ENCODE results near the gene STOML1. TPM values are rescaled to one million over a fixed set of nuclear protein-coding genes. Genes with fewer than 3 reads are reported as not detected.

Gene STOML1
- total RNA-seq, 2 experiments from 2014 or later: 7.1 to 8.5 TPM

DNA sequence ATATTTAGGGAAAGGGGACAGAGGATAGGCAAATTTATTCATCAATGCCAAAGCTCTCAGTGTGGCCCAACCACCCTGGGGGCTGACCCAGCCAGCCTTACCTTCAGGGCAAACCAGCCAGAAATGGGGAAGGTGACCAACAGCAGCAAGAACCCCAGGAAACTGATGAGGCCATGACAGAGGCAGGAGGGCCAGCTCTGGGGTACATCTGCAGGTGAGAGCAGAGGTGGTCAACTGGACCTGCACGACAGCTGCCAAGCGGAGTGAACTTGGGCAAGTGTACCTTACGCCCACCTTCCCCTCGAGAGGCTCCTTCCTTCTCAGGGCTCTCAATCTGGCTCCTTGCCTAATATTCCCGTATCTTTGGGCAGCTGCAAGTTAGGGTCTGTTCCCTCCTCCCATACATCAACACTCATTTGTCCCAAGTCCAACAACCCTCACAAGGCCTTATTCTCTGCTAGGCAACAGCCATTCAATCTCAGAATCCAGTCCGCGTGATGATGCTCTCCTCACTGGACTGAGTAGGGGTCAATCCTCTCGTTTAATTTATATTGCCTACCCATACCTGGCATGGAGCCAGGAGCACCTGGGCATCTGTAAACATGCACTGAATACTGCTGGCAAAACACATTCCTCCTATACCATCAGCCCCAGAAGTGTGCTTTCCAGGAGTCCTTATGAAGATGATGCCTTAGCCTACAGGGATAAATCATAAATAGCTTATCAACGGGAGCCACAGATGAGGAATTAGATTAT lies 1.7 kb downstream of the STOML1 start:
- H3K4me1 Mint-ChIP-seq: peaks cover 43% of the 10 kb centered on the region
- H3K4me3 Mint-ChIP-seq: peak overlapping the region; percentile 76
- DNase-seq: no peak
- H3K9me3 Mint-ChIP-seq: no peaks in the 10 kb centered on the region
- POLR2A ChIA-PET: interaction anchor here (1.2 to 8.4 kb wide), 3 partner anchors 9 to 18 kb away, joined by 3 to 78 read pairs (median 7); no protein-coding TSS in a partner anchor
- H3K27ac Mint-ChIP-seq: no peak overlapping the region
- peaks cover 12% of the 10 kb centered on the region for H3K36me3 Mint-ChIP-seq (ENCODE audit: low read depth)
- H3K27me3 Mint-ChIP-seq: no peaks in the 10 kb centered on the region
- CTCF ChIA-PET: interaction anchor here (0.6 to 8.6 kb wide), 4 partner anchors 9 to 63 kb away, joined by 3 to 89 read pairs (median 3); no protein-coding TSS in a partner anchor

DNA sequence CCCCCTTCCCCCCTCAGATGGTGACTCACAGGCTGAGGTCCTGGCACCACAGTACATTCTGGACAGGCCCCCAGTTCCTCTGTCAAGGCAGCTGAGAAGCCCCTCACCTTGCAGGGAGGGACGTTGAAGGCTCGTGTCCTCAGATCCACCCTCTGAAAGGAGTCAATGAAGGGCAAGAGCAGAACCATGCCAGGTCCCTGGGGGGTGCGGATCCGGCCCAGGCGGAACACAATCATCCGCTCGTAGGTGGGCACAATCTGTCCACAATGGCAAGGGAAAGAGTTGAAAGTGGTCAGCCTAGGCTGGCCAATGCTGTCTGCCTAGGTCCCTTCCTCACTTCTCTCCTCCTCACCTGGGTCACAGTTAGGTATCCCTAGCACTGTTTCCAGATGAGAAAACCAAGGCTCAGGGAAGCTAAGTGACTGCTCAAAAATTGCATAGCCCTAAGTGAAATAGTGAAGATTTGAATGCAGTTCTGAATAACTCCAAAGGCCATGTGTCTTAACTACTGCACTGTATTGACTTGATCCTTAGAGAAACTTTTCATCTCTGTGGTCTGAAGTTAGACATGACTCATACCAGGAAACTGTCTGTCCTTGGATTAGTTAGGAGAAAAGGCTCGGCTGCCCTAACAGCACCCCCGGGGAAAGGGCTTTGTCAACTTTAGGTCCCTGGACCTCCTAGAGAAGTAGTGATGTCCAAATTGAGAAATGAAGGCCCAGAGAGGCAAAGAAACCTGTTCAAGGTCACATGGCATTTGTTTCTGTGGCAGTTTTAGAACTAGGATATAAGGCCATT lies 2.9 kb downstream of the STOML1 start:
- no peak for DNase-seq
- Mint-ChIP-seq H3K9me3 (no peaks in the 10 kb centered on the region), H3K4me3 (no peak overlapping the region), H3K27ac (no peak overlapping the region), H3K4me1 (peaks cover 42% of the 10 kb centered on the region), H3K27me3 (no peaks in the 10 kb centered on the region), H3K36me3 (ENCODE audit: low read depth) (peaks cover under 1% of the 10 kb centered on the region)
- ChIA-PET CTCF (interaction anchor here (1.1 to 8.6 kb wide), 2 partner anchors 16 to 25 kb away, joined by 3 to 89 read pairs; no protein-coding TSS in a partner anchor), POLR2A (interaction anchor here (8.4 kb wide), 1 partner anchor 16 kb away, joined by 78 read pairs; no protein-coding TSS in a partner anchor)

DNA sequence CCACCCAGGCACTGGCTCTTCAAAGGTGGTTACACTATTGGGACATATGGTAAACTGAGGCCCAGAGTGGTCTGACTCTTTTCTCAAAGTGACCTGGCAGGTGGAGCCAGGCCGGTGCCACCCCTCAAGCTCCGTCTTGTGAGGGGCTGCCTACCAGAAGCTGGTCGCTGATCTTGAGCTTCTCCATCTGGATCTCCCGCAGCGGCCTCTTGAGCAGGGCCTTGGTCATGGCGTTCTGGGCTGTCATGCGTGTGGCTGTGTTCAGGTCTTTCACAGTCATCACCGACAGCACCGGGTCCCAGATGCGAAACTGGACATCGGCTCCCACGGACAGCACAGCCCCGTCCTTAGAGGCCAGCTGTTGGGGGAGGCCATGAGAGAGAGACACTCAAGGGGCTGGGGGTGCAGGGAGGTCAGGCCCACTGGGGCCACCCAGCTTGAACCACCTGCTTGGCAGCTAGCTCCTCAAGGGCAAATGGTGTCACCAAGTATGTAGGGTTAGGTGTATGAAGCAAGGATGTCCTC lies 3.6 kb downstream of the STOML1 start:
- no peak overlapping the region for H3K4me3 Mint-ChIP-seq
- H3K9me3 Mint-ChIP-seq: no peaks in the 10 kb centered on the region
- peaks cover 38% of the 10 kb centered on the region for H3K4me1 Mint-ChIP-seq
- no peak for DNase-seq
- no peaks in the 10 kb centered on the region for H3K36me3 Mint-ChIP-seq (ENCODE audit: low read depth)
- ChIA-PET CTCF (interaction anchor here (1.1 to 8.6 kb wide), 2 partner anchors 15 to 24 kb away, joined by 3 to 89 read pairs; no protein-coding TSS in a partner anchor), POLR2A (interaction anchor here (8.4 kb wide), 1 partner anchor 17 kb away, joined by 78 read pairs; no protein-coding TSS in a partner anchor)
- H3K27ac Mint-ChIP-seq: no peak overlapping the region
- H3K27me3 Mint-ChIP-seq: no peaks in the 10 kb centered on the region

DNA sequence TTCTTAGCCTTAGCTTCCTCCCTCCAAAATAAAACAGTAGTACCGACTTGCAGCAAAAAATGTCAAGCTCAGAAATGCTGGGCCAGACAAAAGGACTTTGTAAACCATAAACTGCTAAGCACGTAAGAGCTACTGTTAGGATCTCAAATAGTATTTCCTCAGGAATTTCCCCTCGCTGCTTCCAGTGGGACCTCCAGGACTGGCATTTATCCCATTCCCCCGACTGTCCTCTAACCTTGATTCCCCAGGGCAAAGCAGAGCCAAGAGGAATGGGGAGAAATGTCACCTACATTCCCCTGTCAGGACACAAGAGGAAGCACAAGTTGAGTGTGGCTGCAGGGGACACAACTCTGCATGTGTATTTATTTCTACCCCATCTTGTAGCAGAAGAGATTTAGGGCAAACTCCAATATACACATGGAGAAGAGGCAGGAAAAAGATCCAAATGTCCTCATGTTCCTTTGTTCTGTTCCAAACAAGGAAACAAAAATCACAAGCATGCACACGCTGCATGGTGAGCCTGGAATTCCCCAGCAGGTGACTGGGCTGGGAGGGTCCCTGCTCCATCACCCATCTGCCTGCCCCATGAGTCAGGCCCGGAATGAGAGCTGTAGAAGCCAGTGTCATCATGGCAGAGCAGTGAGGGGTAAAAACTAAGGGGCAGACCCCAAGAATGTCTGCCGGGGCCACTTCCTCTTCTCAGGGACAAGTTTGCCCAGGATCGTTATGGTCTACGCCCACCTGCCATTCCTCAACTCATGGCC lies 4.2 kb downstream of the STOML1 start:
- H3K4me3 Mint-ChIP-seq: no peak overlapping the region
- H3K9me3 Mint-ChIP-seq: no peaks in the 10 kb centered on the region
- H3K27ac Mint-ChIP-seq: no peak overlapping the region
- DNase-seq: no peak
- no peaks in the 10 kb centered on the region for H3K36me3 Mint-ChIP-seq (ENCODE audit: low read depth)
- ChIA-PET CTCF (interaction anchor here (1.8 kb wide), 1 partner anchor 15 kb away, joined by 9 read pairs; no protein-coding TSS in a partner anchor), POLR2A (no interaction called here)
- H3K4me1 Mint-ChIP-seq: peaks cover 31% of the 10 kb centered on the region
- no peaks in the 10 kb centered on the region for H3K27me3 Mint-ChIP-seq

DNA sequence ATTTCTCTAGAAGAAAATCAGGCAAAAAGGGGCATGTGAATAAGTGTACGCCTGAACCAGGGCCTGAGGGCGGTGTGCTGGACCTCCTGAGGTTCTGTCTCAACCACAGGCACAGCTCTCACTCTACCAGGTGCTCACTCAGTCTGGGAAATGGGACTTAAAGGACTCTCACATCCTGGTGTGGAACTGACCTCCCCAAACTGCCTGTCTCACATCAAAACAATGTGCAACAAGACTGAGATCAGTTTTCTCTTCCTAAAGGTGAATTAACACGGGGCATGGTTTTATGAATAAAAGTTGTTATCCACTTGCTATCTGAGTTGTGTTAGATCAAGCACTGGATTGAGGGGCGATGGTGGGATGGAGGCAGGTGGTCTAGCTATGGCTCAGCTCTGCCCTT lies 4.8 kb downstream of the STOML1 start:
- H3K9me3 Mint-ChIP-seq: no peaks in the 10 kb centered on the region
- ChIA-PET CTCF (interaction anchor here (1.8 kb wide), 1 partner anchor 14 kb away, joined by 9 read pairs; no protein-coding TSS in a partner anchor), POLR2A (no interaction called here)
- no peaks in the 10 kb centered on the region for H3K27me3 Mint-ChIP-seq
- no peak overlapping the region for H3K27ac Mint-ChIP-seq
- H3K4me1 Mint-ChIP-seq: peaks cover 30% of the 10 kb centered on the region
- no peak for DNase-seq
- no peaks in the 10 kb centered on the region for H3K36me3 Mint-ChIP-seq (ENCODE audit: low read depth)
- no peak overlapping the region for H3K4me3 Mint-ChIP-seq

DNA sequence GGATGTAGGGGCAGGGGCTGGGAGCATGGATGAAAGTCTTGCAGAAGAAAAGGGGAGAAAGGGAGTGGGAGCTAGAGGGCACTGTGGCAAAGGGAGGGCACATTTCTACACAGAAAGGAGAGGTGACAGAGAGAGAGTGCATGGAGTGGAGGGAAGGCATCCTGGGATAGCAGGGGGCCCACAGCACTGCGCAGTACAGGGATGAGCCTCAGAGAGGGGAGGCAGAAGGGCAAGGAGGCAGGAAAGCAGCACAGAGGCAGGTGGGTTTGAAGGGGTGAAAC lies 5.4 kb downstream of the STOML1 start:
- Mint-ChIP-seq H3K9me3 (no peaks in the 10 kb centered on the region), H3K36me3 (ENCODE audit: low read depth) (no peaks in the 10 kb centered on the region), H3K27ac (no peak overlapping the region), H3K4me3 (no peak overlapping the region), H3K27me3 (no peaks in the 10 kb centered on the region), H3K4me1 (peaks cover 35% of the 10 kb centered on the region)
- ChIA-PET POLR2A (no interaction called here), CTCF (interaction anchor here (1.6 to 1.8 kb wide), 2 partner anchors 14 to 28 kb away, joined by 3 to 9 read pairs; no protein-coding TSS in a partner anchor)
- DNase-seq: no peak

DNA sequence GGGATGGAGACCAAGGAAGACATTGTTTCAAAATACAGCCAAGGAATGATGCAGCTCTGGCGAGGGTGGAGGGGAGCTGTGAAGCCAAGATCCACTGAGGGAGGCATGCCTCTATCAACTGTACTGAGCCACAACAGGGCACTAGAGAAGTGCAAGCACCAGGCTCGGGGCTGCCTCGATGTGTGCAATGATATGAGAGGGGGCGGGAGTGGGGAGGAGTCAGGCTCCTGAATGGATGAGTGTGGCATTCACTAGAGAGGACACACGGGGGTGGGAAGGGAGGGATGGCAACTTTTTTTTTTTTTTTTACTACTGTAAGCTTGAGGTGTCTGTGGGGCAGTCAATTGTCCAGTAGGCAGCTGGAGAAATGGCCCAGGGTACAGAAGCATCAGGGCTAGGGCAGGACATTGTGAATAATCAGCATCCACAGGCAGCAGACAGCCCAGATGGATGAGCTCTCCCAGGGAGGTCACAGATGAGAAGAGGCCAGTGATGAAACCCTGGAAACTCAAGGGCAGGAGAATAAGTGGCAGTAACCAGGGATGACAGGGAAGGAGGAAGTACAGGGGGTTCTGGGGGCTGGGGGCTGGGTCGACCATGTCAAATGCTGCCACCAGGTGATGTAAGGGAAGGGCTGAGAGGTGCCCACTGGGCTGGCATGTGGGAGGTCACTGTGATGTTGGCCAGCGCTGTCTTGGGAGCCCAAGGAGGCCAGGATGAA lies 5.9 kb downstream of the STOML1 start:
- no peak overlapping the region for H3K4me3 Mint-ChIP-seq
- no peak overlapping the region for H3K27ac Mint-ChIP-seq
- POLR2A ChIA-PET: interaction anchor here (1.1 kb wide), 1 partner anchor 8 kb away, joined by 6 read pairs; the partner anchor contains the start of gene PML
- CTCF ChIA-PET: interaction anchor here (0.6 to 2.2 kb wide), 5 partner anchors 13 to 140 kb away, joined by 3 to 9 read pairs (median 5); no protein-coding TSS in a partner anchor
- no peak for DNase-seq
- no peaks in the 10 kb centered on the region for H3K36me3 Mint-ChIP-seq (ENCODE audit: low read depth)
- no peaks in the 10 kb centered on the region for H3K9me3 Mint-ChIP-seq
- H3K4me1 Mint-ChIP-seq: peaks cover 34% of the 10 kb centered on the region
- no peaks in the 10 kb centered on the region for H3K27me3 Mint-ChIP-seq

DNA sequence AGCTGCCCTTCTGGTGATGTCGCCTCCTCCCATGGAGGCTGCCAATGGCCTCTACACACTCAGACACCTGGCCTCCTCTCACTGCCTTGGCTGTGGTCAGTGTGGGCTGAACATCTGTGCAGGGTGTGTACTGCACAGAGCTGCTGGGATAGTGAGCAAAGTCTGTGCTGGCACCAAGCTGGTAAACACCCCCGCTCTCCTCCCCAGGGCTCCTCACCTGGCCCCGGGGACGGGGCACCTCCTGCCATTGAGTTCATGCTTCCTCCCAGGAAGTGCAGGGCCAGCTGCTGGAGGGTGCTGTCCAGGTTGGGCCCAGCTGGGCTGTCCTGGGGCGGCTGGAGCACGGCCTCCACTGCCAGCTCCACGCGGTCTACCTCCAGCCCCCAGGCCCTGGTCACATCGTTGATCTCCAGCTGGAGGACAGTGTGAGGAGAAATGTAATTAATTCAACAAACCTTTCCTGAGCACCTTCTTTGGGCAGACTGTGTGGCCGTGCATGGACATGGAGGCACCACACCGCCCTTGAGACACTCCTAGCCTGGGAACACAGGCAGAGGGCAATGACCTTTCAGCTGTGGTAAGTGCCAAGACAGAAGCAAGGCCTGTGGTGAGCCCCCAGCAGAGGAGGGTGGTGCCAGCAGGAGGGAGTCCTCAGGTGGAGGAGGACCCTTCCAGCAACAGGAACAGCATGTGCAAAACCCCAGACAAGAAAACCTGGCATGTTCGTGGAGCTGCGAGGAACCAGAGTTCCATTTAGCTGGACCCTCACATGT lies 6.8 kb downstream of the STOML1 start:
- Mint-ChIP-seq H3K4me1 (peaks cover 35% of the 10 kb centered on the region), H3K27ac (no peak overlapping the region), H3K36me3 (ENCODE audit: low read depth) (no peaks in the 10 kb centered on the region), H3K9me3 (no peaks in the 10 kb centered on the region), H3K4me3 (no peak overlapping the region), H3K27me3 (no peaks in the 10 kb centered on the region)
- DNase-seq: no peak
- CTCF ChIA-PET: interaction anchor here (1.4 to 2.2 kb wide), 3 partner anchors 13 to 63 kb away, joined by 3 to 8 read pairs (median 3); no protein-coding TSS in a partner anchor
- POLR2A ChIA-PET: interaction anchor here (1.1 to 1.3 kb wide), 2 partner anchors 9 to 11 kb away, joined by 4 to 6 read pairs; partner anchors contain the start of gene PML

DNA sequence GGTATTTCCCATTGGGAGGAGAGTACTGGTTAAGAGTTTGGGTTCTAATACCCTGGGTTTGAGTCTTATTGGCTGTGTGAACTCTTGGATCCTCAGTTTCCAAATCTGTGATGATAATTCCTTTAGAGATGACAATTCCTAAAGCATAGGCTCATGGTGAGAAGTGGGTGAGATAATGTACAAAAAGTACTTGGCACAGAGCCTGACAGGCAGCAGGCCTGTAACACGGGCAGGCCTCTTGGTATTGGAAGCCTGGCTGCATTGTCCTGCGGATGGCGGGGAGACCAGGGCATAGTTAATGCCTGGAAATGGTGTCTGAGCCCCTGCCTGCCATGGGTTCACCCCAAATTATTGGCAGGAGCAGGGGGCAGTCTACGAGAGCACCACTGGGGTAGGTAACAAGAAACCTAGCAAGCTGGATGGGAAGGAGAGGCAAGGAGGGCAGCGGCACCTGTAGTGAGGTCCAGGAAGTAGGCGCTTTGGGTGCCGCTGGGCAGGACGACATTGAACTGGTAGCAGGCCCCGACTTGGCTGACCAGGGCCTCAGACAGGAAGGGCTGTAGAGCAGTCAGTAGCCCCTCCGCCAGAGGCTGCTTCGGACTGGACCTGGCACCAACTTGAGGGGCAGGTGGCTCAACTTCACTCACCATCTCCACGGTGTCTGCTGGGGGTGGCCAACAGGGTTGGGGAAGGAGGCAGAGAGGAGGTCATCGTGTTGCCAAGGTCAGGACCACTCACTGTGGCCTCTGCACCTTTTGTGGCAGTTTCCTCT lies 7.7 kb downstream of the STOML1 start:
- Mint-ChIP-seq H3K4me1 (peaks cover 32% of the 10 kb centered on the region), H3K4me3 (no peak overlapping the region), H3K9me3 (no peaks in the 10 kb centered on the region), H3K36me3 (ENCODE audit: low read depth) (no peaks in the 10 kb centered on the region), H3K27ac (no peak overlapping the region), H3K27me3 (no peaks in the 10 kb centered on the region)
- CTCF ChIA-PET: interaction anchor here (2.2 kb wide), 1 partner anchor 12 kb away, joined by 8 read pairs; no protein-coding TSS in a partner anchor
- no peak for DNase-seq
- POLR2A ChIA-PET: interaction anchor here (1.3 kb wide), 1 partner anchor 12 kb away, joined by 4 read pairs; no protein-coding TSS in a partner anchor

DNA sequence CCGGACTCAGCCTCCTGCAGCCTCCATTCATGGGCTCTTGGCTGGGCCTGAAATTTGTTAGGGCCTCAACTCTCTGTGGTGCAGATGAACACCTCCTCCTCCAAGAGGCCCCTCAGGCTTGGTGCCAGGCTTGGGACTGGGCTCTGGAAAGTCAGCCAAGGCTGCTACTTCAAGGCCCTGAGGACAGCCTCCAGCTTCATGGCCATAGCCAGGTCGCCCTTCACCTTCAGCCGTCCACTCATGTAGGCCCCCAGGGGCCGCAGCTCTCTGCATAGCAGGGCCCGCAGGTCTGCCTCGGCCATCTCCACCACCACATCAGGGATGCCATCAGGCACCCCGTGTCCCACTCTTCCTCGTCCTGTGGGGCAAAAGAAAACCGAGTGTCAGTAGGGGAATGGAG lies 8.3 kb downstream of the STOML1 start:
- no peak overlapping the region for H3K4me3 Mint-ChIP-seq
- no peak for DNase-seq
- H3K4me1 Mint-ChIP-seq: peaks cover 32% of the 10 kb centered on the region
- H3K9me3 Mint-ChIP-seq: no peaks in the 10 kb centered on the region
- H3K36me3 Mint-ChIP-seq (ENCODE audit: low read depth): no peaks in the 10 kb centered on the region
- peaks cover 3% of the 10 kb centered on the region for H3K27me3 Mint-ChIP-seq
- H3K27ac Mint-ChIP-seq: no peak overlapping the region
- CTCF ChIA-PET: interaction anchor here (2.2 kb wide), 1 partner anchor 12 kb away, joined by 8 read pairs; no protein-coding TSS in a partner anchor
- POLR2A ChIA-PET: interaction anchor here (0.9 to 2.7 kb wide), 3 partner anchors 9 to 13 kb away, joined by 3 to 16 read pairs (median 4); partner anchors contain the start of gene PML

Data from activated CD4-positive, alpha-beta memory T cell treated with anti-CD3 and anti-CD28 coated beads, Interleukin-2, amount 10 ng/mL, durations not matched to agents 7 days and 5 days (primary cell).